ENCODE data around the gene FBRS.
"Not testable (repeated sequence)": the region's sequence is repeated elsewhere in the genome, so short reads cannot be mapped to it uniquely, and the experiment has no call there.

The FBRS gene

DNA sequence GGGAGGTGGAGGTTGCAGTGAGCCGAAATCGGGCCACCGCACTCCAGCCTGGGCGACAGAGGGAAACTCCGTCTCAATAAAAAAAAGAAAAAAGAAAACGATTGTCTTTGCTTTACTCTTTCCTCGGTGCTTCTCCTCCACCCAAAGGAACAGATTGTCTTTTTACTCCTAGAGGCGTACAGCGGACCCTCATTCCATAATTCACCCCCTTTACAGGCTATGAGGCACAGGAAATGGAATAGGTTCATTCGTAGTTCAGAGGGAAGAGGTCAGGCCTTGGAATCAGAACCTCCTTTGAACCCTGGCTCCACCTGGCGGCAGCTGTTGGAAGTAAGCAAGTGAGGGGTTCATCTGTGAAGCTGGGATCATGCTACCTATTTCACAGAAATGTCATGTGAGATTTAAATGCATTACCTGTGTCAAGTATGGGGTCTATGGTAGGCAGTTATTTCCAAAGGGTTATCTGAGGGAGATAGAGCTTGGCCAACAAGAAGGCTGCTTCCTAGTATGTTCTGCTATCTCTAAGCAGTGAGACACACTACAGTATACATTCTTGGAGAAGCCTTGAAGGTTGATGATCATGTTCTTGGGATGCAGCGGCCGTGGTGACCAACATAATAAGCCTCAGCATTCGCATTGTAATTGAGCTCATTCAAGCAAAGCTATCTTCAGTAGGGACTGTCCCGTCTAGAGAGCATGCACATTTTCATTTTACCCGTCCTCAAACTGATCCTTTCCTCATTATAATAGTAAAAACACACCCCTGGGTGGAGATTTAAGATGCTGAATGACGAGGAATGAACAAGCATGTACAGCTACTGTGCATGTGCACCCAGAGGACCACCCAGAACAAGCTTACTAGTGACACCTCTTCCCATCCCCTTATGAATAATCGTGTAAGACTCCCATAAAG is 29.3 kb upstream of the FBRS start:
- no peak overlapping the region for H4K8ac ChIP-seq (ENCODE audit: low read depth, low read length)
- no peak overlapping the region for H3K4me3 ChIP-seq (ENCODE audit: low read length in 2 of 2)
- H3K18ac ChIP-seq (ENCODE audit: low read length), result no peak overlapping the region
- no peak overlapping the region for H3K4me2 ChIP-seq (ENCODE audit: insufficient read depth, low read length, poor library complexity, severe bottlenecking)
- no peaks in the 10 kb centered on the region for H3K4me1 ChIP-seq (ENCODE audit: control insufficient read depth in 2 of 2, insufficient read depth in 1 of 2, low read depth in 1 of 2, low read length in 2 of 2)
- H2BK12ac ChIP-seq (ENCODE audit: low read length), result no peak overlapping the region
- no CpG with 5 or more reads among the region's 18 CpGs for WGBS, 2 donors (ENCODE audit: extremely low coverage in 2 of 2, insufficient read length in 2 of 2, insufficient replicate concordance in 1 of 2)
- H3K36me3 ChIP-seq (replicated peaks in 1 of 2; ENCODE audit: control insufficient read depth in 2 of 2, insufficient read depth in 2 of 2, low read length in 2 of 2), result no peaks in the 10 kb centered on the region
- H3K27me3 ChIP-seq (ENCODE audit: control insufficient read depth in 3 of 3, insufficient read depth in 3 of 3, low read depth in 1 of 3, low read length in 3 of 3), result no peaks in the 10 kb centered on the region
- DNase-seq (ENCODE audit: low spot score), result peak; percentile 69
- no peak overlapping the region for H2BK120ac ChIP-seq (ENCODE audit: low read depth, low read length)
- no peak overlapping the region for H3K27ac ChIP-seq (replicated peaks; ENCODE audit: low read length)
- H3K14ac ChIP-seq (ENCODE audit: low read length), result no peak overlapping the region
- H3K4ac ChIP-seq (ENCODE audit: low read length), result no peak overlapping the region
- H3K23ac ChIP-seq (ENCODE audit: low read depth, low read length, poor library complexity), result no peak overlapping the region
- H2BK5ac ChIP-seq (ENCODE audit: low read length), result no peak overlapping the region
- no peak overlapping the region for H2BK15ac ChIP-seq (ENCODE audit: low read length)
- H3K9me3 ChIP-seq (replicated peaks in 1 of 2; ENCODE audit: control insufficient read depth in 2 of 2, insufficient read depth in 1 of 2, low read depth in 1 of 2, low read length in 2 of 2), result peaks cover 3 to 7% of the 10 kb centered on the region in 2 donors
- no peak overlapping the region for H4K91ac ChIP-seq (ENCODE audit: low read depth, low read length, poor library complexity)
- H2AFZ ChIP-seq (ENCODE audit: low read length), result peak overlapping the region; percentile 74
- no peak overlapping the region for H3K9ac ChIP-seq (ENCODE audit: low read depth, low read length, poor library complexity)
- no peaks in the 10 kb centered on the region for H3K79me1 ChIP-seq (ENCODE audit: low read depth, low read length)
- no peak overlapping the region for H2AK5ac ChIP-seq (ENCODE audit: low read depth, low read length)

DNA sequence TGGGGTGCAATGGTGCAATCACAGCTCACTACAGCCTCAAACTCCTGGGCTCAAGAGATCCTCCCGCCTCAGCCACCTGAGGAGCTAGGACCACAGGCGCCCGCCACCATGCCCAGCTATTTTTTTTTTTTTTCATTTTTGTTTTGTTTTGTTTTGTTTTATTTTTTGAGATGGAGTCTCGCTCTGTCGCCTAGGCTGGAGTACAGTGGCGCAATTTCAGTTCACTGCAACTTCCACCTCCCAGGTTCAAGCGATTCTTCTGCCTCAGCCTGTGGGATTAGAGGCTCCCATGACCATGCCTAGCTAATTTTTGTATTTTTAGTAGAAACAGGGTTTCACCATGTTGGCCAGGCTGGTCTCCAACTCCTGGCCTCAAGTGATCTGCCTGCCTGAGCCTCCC is 25.8 kb upstream of the FBRS start:
- not testable (repeated sequence) for H2BK5ac ChIP-seq (ENCODE audit: low read length); H3K9me3 ChIP-seq (replicated peaks in 1 of 2; ENCODE audit: control insufficient read depth in 2 of 2, insufficient read depth in 1 of 2, low read depth in 1 of 2, low read length in 2 of 2); H3K14ac ChIP-seq (ENCODE audit: low read length); H3K4ac ChIP-seq (ENCODE audit: low read length); H2BK15ac ChIP-seq (ENCODE audit: low read length); H2BK12ac ChIP-seq (ENCODE audit: low read length); H2AK5ac ChIP-seq (ENCODE audit: low read depth, low read length); H3K9ac ChIP-seq (ENCODE audit: low read depth, low read length, poor library complexity); H3K36me3 ChIP-seq (replicated peaks in 1 of 2; ENCODE audit: control insufficient read depth in 2 of 2, insufficient read depth in 2 of 2, low read length in 2 of 2); H2BK120ac ChIP-seq (ENCODE audit: low read depth, low read length); H3K4me2 ChIP-seq (ENCODE audit: insufficient read depth, low read length, poor library complexity, severe bottlenecking); H3K27me3 ChIP-seq (ENCODE audit: control insufficient read depth in 3 of 3, insufficient read depth in 3 of 3, low read depth in 1 of 3, low read length in 3 of 3); H4K8ac ChIP-seq (ENCODE audit: low read depth, low read length); H4K91ac ChIP-seq (ENCODE audit: low read depth, low read length, poor library complexity); H3K4me1 ChIP-seq (ENCODE audit: control insufficient read depth in 2 of 2, insufficient read depth in 1 of 2, low read depth in 1 of 2, low read length in 2 of 2); DNase-seq (ENCODE audit: low spot score); H3K27ac ChIP-seq (replicated peaks; ENCODE audit: low read length); H3K79me1 ChIP-seq (ENCODE audit: low read depth, low read length); H2AFZ ChIP-seq (ENCODE audit: low read length); H3K18ac ChIP-seq (ENCODE audit: low read length); H3K23ac ChIP-seq (ENCODE audit: low read depth, low read length, poor library complexity); H3K4me3 ChIP-seq (ENCODE audit: low read length in 2 of 2)
- no CpG with 5 or more reads among the region's 7 CpGs for WGBS, 2 donors (ENCODE audit: extremely low coverage in 2 of 2, insufficient read length in 2 of 2, insufficient replicate concordance in 1 of 2)

DNA sequence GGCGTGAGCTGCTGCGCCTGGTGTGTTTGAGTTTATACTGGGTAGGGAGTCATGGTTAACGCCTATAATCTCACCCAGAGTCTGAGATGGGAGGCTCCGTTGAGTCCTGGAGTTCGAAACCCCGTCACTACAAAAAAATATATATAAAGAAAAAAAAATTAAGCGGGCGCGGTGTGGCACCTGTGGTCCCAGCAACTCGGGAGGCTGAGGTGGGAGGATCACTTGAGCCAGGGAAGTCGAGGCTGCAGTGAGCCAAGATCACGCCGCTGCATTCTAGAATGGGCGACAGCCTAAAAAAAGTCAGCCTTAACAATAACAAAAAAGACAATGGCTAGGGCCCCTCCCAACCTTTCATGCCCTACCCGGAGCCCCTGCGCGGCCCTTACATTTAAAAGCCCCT is 24.7 kb upstream of the FBRS start:
- Histone ChIP-seq H4K91ac (ENCODE audit: low read depth, low read length, poor library complexity) (no peak overlapping the region), H3K36me3 (replicated peaks in 1 of 2; ENCODE audit: control insufficient read depth in 2 of 2, insufficient read depth in 2 of 2, low read length in 2 of 2) (no peaks in the 10 kb centered on the region), H3K9me3 (replicated peaks in 1 of 2; ENCODE audit: control insufficient read depth in 2 of 2, insufficient read depth in 1 of 2, low read depth in 1 of 2, low read length in 2 of 2) (no peaks in the 10 kb centered on the region), H3K4me1 (ENCODE audit: control insufficient read depth in 2 of 2, insufficient read depth in 1 of 2, low read depth in 1 of 2, low read length in 2 of 2) (no peaks in the 10 kb centered on the region), H2AK5ac (ENCODE audit: low read depth, low read length) (no peak overlapping the region), H3K27me3 (ENCODE audit: control insufficient read depth in 3 of 3, insufficient read depth in 3 of 3, low read depth in 1 of 3, low read length in 3 of 3) (no peaks in the 10 kb centered on the region), H2BK5ac (ENCODE audit: low read length) (no peak overlapping the region), H2BK12ac (ENCODE audit: low read length) (no peak overlapping the region), H3K4ac (ENCODE audit: low read length) (no peak overlapping the region), H3K27ac (replicated peaks; ENCODE audit: low read length) (peak overlapping the region; percentile 74), H2BK15ac (ENCODE audit: low read length) (no peak overlapping the region), H3K4me3 (ENCODE audit: low read length in 2 of 2) (peak overlapping the region in 1 of 2 donors; percentile 89), H3K18ac (ENCODE audit: low read length) (peak overlapping the region; percentile 64), H3K9ac (ENCODE audit: low read depth, low read length, poor library complexity) (no peak overlapping the region), H3K14ac (ENCODE audit: low read length) (no peak overlapping the region), H2BK120ac (ENCODE audit: low read depth, low read length) (no peak overlapping the region), H3K79me1 (ENCODE audit: low read depth, low read length) (peaks cover 6% of the 10 kb centered on the region), H3K4me2 (ENCODE audit: insufficient read depth, low read length, poor library complexity, severe bottlenecking) (peak overlapping the region; percentile 69), H3K23ac (ENCODE audit: low read depth, low read length, poor library complexity) (no peak overlapping the region), H2AFZ (ENCODE audit: low read length) (peak overlapping the region; percentile 95), H4K8ac (ENCODE audit: low read depth, low read length) (no peak overlapping the region)
- DNase-seq (ENCODE audit: low spot score), result no peak
- WGBS, 2 donors (ENCODE audit: extremely low coverage in 2 of 2, insufficient read length in 2 of 2, insufficient replicate concordance in 1 of 2), result no CpG with 5 or more reads among the region's 17 CpGs

DNA sequence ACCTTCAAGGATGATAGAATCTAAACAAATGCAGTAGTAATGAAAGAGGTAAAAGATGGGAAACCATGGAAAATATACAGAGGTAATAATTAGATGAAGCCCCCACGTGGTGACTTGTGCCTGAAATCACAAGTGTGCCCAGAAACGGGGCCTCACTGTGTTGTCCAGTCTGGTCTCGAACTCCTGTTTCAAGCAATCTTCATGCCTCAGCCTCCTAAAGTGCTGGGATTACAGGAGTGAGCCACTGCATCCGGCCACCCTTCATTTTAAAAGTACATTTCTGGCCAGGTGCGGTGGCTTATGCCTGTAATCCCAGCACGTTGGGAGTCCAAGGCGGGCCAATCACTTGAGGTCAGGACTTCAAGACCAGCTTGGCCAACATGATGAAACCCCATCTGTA is 21.6 kb upstream of the FBRS start:
- H3K4me3 ChIP-seq (ENCODE audit: low read length in 2 of 2), result no peak overlapping the region
- no peak overlapping the region for H4K8ac ChIP-seq (ENCODE audit: low read depth, low read length)
- DNase-seq (ENCODE audit: low spot score), result no peak
- H3K27ac ChIP-seq (replicated peaks; ENCODE audit: low read length), result no peak overlapping the region
- H2BK15ac ChIP-seq (ENCODE audit: low read length), result no peak overlapping the region
- H3K14ac ChIP-seq (ENCODE audit: low read length), result no peak overlapping the region
- no peak overlapping the region for H3K18ac ChIP-seq (ENCODE audit: low read length)
- no peaks in the 10 kb centered on the region for H3K4me1 ChIP-seq (ENCODE audit: control insufficient read depth in 2 of 2, insufficient read depth in 1 of 2, low read depth in 1 of 2, low read length in 2 of 2)
- H4K91ac ChIP-seq (ENCODE audit: low read depth, low read length, poor library complexity), result no peak overlapping the region
- peaks cover 6% of the 10 kb centered on the region for H3K79me1 ChIP-seq (ENCODE audit: low read depth, low read length)
- H3K9ac ChIP-seq (ENCODE audit: low read depth, low read length, poor library complexity), result no peak overlapping the region
- no peak overlapping the region for H2BK120ac ChIP-seq (ENCODE audit: low read depth, low read length)
- no peak overlapping the region for H3K4ac ChIP-seq (ENCODE audit: low read length)
- H2BK12ac ChIP-seq (ENCODE audit: low read length), result no peak overlapping the region
- H3K27me3 ChIP-seq (ENCODE audit: control insufficient read depth in 3 of 3, insufficient read depth in 3 of 3, low read depth in 1 of 3, low read length in 3 of 3), result no peaks in the 10 kb centered on the region
- no CpG with 5 or more reads among the region's 7 CpGs for WGBS, 2 donors (ENCODE audit: extremely low coverage in 2 of 2, insufficient read length in 2 of 2, insufficient replicate concordance in 1 of 2)
- H3K36me3 ChIP-seq (replicated peaks in 1 of 2; ENCODE audit: control insufficient read depth in 2 of 2, insufficient read depth in 2 of 2, low read length in 2 of 2), result no peaks in the 10 kb centered on the region
- H2BK5ac ChIP-seq (ENCODE audit: low read length), result no peak overlapping the region
- no peak overlapping the region for H2AK5ac ChIP-seq (ENCODE audit: low read depth, low read length)
- H3K23ac ChIP-seq (ENCODE audit: low read depth, low read length, poor library complexity), result no peak overlapping the region
- no peak overlapping the region for H2AFZ ChIP-seq (ENCODE audit: low read length)
- no peak overlapping the region for H3K4me2 ChIP-seq (ENCODE audit: insufficient read depth, low read length, poor library complexity, severe bottlenecking)
- no peaks in the 10 kb centered on the region for H3K9me3 ChIP-seq (replicated peaks in 1 of 2; ENCODE audit: control insufficient read depth in 2 of 2, insufficient read depth in 1 of 2, low read depth in 1 of 2, low read length in 2 of 2)
